SK-N-SH treated with all-trans-retinoic acid at 6 μM for 48 hours (cell line): ENCODE measurements around the gene MCM5.

Experiments
- BACH2 ChIP-seq: fragments of 250-450 bp; sonication (Bioruptor Pico); IDR thresholded peaks from 2 replicates; pipeline ENCODE4 v1.9.0; 2021; ENCODE audit warnings: mild to moderate bottlenecking, borderline replicate concordance
- PATZ1 ChIP-seq: fragments of 250-450 bp; sonication (Bioruptor Pico); IDR thresholded peaks from 2 replicates; pipeline ENCODE4 v1.8.0; 2020; ENCODE audit warnings: mild to moderate bottlenecking, moderate library complexity, borderline replicate concordance
- ZFP30 ChIP-seq: fragments of 450-650 bp; formaldehyde crosslinking; IDR thresholded peaks from 2 replicates; pipeline ENCODE4 v1.5.0; 2022; ENCODE audit warnings: mild to moderate bottlenecking, moderate library complexity

DNA sequence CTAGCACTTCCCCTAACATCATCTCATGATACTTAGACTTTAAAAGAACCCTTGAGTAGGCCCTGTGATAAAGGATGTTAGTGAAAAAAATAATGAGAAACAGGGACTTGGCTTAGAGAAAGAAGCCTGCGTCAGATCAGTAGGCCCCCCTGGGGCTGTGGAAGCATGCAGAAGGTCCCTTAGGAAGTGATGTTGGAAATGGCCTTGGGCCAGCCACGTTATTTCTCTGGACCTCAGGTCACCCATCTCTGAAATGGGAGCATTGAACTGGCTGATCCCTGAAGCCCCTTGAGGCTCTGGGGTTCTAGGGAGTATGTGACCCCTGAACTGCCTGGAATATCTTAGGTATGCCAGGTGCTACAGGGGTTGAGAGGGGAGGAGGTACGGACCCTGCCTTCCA is 40.2 kb downstream of the MCM5 start:
- no peak for TF ChIP-seq BACH2 (CRISPR knock-in tag)
- TF ChIP-seq PATZ1 (CRISPR knock-in tag), result no peak
- TF ChIP-seq ZFP30 (CRISPR knock-in tag), result no peak
